GM12801 (cell line): ENCODE data around the gene UNC45A.

ENCODE experiments used
- CTCF ChIP-seq: IDR thresholded peaks from one replicate; pipeline ENCODE4 v1.5.1; 2011; ENCODE audit warnings: control low read depth; ENCODE audit not compliant: insufficient read length; ENCODE audit errors: extremely low read depth

The UNC45A gene

GRCh38 chr15:90966262-90966661, 31.2 kb downstream of the UNC45A start:
- TF ChIP-seq CTCF: no peak

- TF ChIP-seq CTCF: no peak
Measured at GRCh38 chr15:90967206-90967605, 32.1 kb downstream of the UNC45A start.

- TF ChIP-seq CTCF: no peak
Measured at GRCh38 chr15:90968434-90968833, 33.3 kb downstream of the UNC45A start.

GRCh38 chr15:90970274-90970673, 35.2 kb downstream of the UNC45A start:
- no peak for TF ChIP-seq CTCF

GRCh38 chr15:90972133-90972532, 37.0 kb downstream of the UNC45A start:
- TF ChIP-seq CTCF: no peak

- TF ChIP-seq CTCF: no peak
Measured at GRCh38 chr15:90974216-90974615, 39.1 kb downstream of the UNC45A start.

- TF ChIP-seq CTCF: no peak
Measured at GRCh38 chr15:90979582-90979981, 44.5 kb downstream of the UNC45A start.

GRCh38 chr15:90981681-90982080, 46.6 kb downstream of the UNC45A start:
- no peak for TF ChIP-seq CTCF
